SU-DHL-6 (cell line): Measurements from ENCODE around the gene SIGLEC6.

Source experiments
- CTCF ChIP-seq: fragments of 200-600 bp; sonication (generic); IDR thresholded peaks from one replicate; pipeline ENCODE4 v1.5.1; 2017; ENCODE audit warnings: antibody characterized with exemption, mild to moderate bottlenecking, low read length, moderate library complexity; ENCODE audit not compliant: insufficient read depth, poor library complexity, severe bottlenecking
- EZH2phosphoT487 ChIP-seq: fragments of 200-600 bp; sonication (generic), shearing (Covaris generic); conservative IDR thresholded peaks from 2 replicates; pipeline ENCODE4 v1.6.1; 2018; ENCODE audit warnings: mild to moderate bottlenecking, antibody characterized with exemption, low read length, moderate library complexity, mixed read lengths

DNA sequence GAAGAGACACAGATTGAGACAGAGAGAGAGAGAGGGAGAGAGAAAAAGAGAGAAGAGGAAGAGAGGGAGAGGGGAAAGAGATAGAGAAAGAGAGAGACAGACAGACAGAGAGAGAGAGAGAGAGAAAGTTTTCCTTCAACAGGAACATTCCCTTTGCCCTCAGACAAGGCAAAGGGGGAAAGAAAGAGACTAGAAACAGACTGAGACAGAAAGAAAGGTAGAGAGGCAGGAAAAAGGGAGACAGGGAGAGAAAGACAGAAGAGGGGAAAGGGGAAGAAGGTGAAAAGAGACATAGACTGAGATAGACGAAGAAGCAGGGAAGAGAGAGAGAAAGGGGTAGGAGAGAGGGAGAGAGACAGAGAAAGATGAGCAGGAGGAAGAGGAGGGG is 21.1 kb upstream of the SIGLEC6 start:
- TF ChIP-seq CTCF (no peak), EZH2phosphoT487 (no peak)
